NCI-H1694 (cell line): ENCODE data around the gene EFNA3.

ENCODE experiments used
- DNase-seq: peaks from one replicate; lab custom pipeline; 2025; lab: John Stamatoyannopoulos, UW

The EFNA3 gene

GRCh38 chr1:155048449-155049334 is 29.9 kb upstream of the EFNA3 start:
- no peak for DNase-seq

GRCh38 chr1:155049651-155050559 is 28.7 kb upstream of the EFNA3 start:
- DNase-seq: no peak

- DNase-seq: peak; percentile 83
Measured at GRCh38 chr1:155050560-155051341, 27.9 kb upstream of the EFNA3 start, which contains the start of gene ADAM15. Gene ADAM15 (plus strand): TSS chr1:155051316. CDS start chr1:155051387, 71 bp downstream.

GRCh38 chr1:155051342-155051776 is 27.3 kb upstream of the EFNA3 start:
- no peak for DNase-seq

GRCh38 chr1:155051777-155052398 is 26.7 kb upstream of the EFNA3 start:
- peak; percentile 49 for DNase-seq

- no peak for DNase-seq
Measured at GRCh38 chr1:155052439-155053395, 25.9 kb upstream of the EFNA3 start.

- DNase-seq: no peak
Measured at GRCh38 chr1:155053531-155054105, 25.0 kb upstream of the EFNA3 start.

GRCh38 chr1:155057104-155057503 is 21.5 kb upstream of the EFNA3 start:
- no peak for DNase-seq

GRCh38 chr1:155057788-155058211 is 20.8 kb upstream of the EFNA3 start:
- no peak for DNase-seq

- DNase-seq: no peak
Measured at GRCh38 chr1:155060736-155061135, 17.9 kb upstream of the EFNA3 start.

GRCh38 chr1:155061381-155062150 is 17.1 kb upstream of the EFNA3 start:
- peak; percentile 99 for DNase-seq

- peak; percentile 28 for DNase-seq
Measured at GRCh38 chr1:155062151-155062686, 16.4 kb upstream of the EFNA3 start.

- DNase-seq: peak; percentile 85
Measured at GRCh38 chr1:155062702-155063411, 15.8 kb upstream of the EFNA3 start.

- peak; percentile 87 for DNase-seq
Measured at GRCh38 chr1:155063550-155064110, 15.0 kb upstream of the EFNA3 start, which contains the start of gene EFNA4. Gene EFNA4 (plus strand): TSS chr1:155063740. CDS start chr1:155063824, 84 bp downstream.

- peak; percentile 20 for DNase-seq
Measured at GRCh38 chr1:155064111-155064831, 14.4 kb upstream of the EFNA3 start.

GRCh38 chr1:155064832-155065429 is 13.7 kb upstream of the EFNA3 start:
- no peak for DNase-seq
